Fibroblast of pulmonary artery (primary cell): ENCODE results near the gene FAM210A.

Experiments
- DNase-seq: peaks from one replicate; pipeline ENCODE4 v3.0.0-alpha.2; 2010; ENCODE audit warnings: low read depth
- H3K4me3 ChIP-seq: replicated peaks from 2 replicates; pipeline ENCODE4 v1.5.1; 2011; ENCODE audit warnings: low read depth, mild to moderate bottlenecking, control low read depth, low read length, moderate library complexity
- TF ChIP-seq, protein P1 (sequence below): IDR thresholded peaks from 2 replicates; pipeline ENCODE4 v1.5.1; 2011; ENCODE audit warnings: mild to moderate bottlenecking, control low read depth, low read length, inconsistent platforms; ENCODE audit errors: missing control alignments

Gene FAM210A

DNA sequence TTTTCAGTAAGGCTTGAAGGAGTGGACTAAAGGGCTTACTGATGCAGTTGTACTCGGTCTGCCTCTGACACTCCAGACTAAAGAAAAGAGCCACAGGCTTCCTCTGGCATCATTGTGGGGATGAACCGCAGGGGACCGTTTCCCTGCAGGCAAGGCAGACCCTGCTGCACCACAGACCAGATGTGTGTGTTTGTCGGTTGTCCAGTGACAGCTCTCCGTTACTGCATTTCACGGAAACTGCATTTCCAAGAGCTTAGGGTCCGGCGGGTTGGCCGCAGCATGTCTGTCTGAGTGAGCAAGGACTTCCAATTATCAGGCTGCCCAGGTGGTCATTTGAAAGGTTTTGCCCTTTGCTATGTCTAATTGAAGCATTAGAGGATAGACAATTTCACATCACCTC is 98.1 kb downstream of the FAM210A start:
- no peak overlapping the region for H3K4me3 ChIP-seq
- TF ChIP-seq, protein P1, sequence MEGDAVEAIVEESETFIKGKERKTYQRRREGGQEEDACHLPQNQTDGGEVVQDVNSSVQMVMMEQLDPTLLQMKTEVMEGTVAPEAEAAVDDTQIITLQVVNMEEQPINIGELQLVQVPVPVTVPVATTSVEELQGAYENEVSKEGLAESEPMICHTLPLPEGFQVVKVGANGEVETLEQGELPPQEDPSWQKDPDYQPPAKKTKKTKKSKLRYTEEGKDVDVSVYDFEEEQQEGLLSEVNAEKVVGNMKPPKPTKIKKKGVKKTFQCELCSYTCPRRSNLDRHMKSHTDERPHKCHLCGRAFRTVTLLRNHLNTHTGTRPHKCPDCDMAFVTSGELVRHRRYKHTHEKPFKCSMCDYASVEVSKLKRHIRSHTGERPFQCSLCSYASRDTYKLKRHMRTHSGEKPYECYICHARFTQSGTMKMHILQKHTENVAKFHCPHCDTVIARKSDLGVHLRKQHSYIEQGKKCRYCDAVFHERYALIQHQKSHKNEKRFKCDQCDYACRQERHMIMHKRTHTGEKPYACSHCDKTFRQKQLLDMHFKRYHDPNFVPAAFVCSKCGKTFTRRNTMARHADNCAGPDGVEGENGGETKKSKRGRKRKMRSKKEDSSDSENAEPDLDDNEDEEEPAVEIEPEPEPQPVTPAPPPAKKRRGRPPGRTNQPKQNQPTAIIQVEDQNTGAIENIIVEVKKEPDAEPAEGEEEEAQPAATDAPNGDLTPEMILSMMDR: no peak
- DNase-seq: no peak

DNA sequence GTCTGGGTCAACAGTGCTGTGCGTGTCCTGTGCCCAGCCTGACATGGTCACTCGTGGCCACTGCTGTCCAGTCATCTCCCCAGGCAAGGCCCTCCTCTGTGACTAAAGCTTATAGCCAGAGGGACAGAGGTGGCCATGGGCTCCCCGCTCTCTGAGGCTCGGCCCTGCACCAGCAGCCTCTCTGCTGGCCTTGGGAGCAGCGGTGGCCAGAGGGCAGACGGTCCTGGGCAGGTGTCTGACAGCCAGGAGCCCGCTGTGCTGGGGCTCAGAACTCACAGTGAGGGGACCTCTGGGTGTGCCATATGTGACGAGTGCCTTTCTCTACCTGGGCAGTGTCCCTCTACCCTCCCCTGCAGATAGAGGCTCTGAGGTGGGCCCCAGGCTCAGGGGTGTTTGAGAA is 98.7 kb downstream of the FAM210A start:
- H3K4me3 ChIP-seq: no peak overlapping the region
- DNase-seq: no peak
- TF ChIP-seq, protein P1: no peak

DNA sequence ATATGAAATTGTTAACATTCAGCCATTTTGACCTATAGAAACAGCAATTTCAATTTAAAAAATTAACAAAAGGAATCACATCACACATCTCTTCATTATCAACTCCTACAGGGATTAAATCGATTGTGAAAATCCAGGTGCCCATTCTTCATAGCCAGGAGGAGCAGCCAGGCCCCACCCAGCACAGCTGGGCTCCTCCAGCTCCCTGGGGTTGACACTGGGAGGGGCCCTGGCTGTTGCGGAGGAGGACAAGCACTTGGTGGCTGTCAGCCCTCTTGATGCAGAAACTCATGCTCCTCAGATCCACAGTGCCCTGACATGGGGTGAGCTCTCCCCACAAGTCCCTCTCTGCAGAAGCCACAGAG is 99.8 kb downstream of the FAM210A start:
- H3K4me3 ChIP-seq: no peak overlapping the region

DNA sequence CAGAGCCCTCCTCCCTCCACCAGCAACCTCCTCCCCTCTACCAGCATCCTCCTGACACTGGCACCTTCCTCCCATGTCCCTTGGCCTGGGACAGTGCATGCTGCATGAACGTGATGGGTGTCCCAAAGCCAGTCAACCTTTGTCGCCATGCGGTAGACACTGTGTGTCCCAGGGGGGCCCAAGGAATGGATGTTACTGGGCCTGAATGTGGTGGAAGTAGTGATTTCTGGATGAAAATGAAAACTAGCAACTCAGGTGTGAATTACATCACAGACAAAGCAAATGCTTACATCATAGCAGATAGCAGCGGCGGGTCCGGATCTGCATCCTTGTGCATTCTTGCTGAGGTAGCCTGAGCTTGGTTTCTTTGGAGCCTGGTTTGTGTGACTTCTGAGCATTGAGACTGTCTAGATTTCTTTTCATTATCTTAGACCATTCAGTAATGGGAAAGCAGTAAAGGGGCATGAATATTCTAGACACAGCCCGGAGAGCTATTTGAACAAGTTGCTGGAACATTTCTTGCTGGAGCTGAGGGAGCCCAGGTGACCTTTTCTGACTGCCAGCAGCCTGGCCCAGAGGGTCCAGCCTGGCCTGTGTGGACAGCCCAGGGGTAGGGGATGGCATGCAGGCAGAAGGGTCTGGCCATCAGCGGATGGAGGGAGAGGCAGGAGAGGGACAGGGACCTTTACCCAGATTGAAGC is 100.4 kb downstream of the FAM210A start:
- no peak for DNase-seq
- TF ChIP-seq, protein P1: no peak
- H3K4me3 ChIP-seq: no peak overlapping the region

More for the DNA sequence above, 99.8 kb downstream of the FAM210A start:
- TF ChIP-seq, protein P1: no peak
- DNase-seq: no peak

DNA sequence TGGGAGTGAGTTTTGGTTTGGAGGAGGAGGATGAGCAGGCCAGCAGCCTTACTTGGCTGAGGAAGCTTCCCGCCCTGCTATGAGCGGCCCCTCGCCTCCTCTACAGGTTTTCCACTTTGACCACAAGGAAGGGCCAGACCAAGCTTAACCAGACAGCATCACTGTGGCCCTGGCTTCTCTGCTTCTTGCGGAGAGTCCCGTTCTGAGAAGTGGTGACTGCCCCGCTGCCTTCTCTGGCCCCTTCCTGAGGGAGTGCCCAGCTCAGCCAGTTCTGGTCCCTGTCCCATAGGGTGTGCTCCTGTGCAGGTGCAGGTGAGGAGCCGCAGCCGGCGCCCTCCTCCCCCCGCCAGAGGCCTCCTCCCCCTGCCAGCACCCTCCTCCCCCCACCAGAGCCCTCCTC is 101.0 kb downstream of the FAM210A start:
- DNase-seq: no peak
- no peak overlapping the region for H3K4me3 ChIP-seq
- TF ChIP-seq, protein P1: no peak

DNA sequence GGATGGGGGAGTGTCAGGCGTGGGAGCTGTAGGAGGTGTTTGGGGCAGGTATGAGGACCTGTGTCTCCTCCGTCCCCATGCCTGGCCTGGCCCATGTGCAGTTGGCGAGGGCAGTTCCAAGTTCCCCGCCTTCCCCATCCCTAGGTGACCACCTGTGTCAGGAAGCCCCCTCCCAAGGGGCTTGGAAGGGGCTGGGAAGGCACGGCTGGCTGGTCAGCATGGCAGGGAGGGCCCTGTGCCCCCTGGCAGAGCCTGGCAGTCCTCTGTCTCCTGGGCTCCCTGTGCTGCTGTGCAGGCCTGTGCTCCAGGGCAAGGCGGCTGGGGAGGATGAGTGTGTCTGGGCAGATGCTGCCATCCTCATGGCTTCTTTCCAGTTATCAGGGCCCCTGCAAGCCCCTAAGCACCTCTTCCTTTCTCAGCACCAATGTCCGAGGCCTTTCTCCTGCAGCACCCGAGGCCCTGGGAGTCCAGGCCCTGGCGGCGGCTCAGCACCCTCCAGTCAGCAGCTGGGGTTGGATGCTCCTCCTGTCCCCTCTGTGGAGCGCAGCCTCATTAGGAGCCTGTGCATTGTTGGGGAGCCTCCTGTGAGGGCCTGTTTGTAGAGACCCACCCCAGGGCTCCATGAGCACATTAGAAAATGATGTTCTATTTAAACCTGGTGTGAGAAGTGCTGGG is 101.7 kb downstream of the FAM210A start:
- no peak overlapping the region for H3K4me3 ChIP-seq
- DNase-seq: no peak
- TF ChIP-seq, protein P1: no peak

DNA sequence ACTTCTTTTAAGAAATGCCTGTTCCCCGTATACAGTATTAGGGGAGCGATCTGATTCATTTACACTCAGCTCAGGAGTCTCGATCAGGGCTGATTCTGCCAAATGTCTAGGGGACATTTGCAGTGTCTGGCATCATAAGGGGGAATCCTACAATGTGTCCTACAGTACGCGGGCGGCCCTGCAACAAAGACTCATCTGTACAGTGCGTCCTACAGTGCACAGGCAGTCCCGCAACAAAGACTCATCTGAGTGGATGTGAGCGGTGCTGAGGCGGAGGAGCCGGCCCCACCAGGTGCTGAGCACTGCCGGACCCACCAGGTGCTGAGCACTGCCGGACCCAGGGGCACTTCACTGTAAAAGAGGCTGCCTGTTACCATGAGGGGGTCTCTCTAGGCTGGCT is 102.5 kb downstream of the FAM210A start:
- TF ChIP-seq, protein P1: no peak
- no peak overlapping the region for H3K4me3 ChIP-seq
- DNase-seq: no peak
